SK-N-SH treated with all-trans-retinoic acid at 6 μM for 48 hours (cell line): ENCODE data around the gene DNASE1L2.
A peak's percentile ranks its signal among the peaks of the same experiment; 100 is the strongest.

Experiments
- ATAC-seq: fragments of 200-7000 bp; cut with Tn5 transposase; 3 replicates; pipeline ENCODE4 v1.9.1; 2020; ENCODE audit warnings: mild to moderate bottlenecking, moderate library complexity
- ARNTL ChIP-seq: fragments of 450-650 bp; formaldehyde crosslinking; IDR thresholded peaks from 2 replicates; pipeline ENCODE4 v1.5.0; 2020; ENCODE audit warnings: low read depth, mild to moderate bottlenecking, moderate library complexity, borderline replicate concordance
- CREB5 ChIP-seq: fragments of 250-450 bp; sonication (Bioruptor Pico); IDR thresholded peaks from 2 replicates; pipeline ENCODE4 v1.5.1; 2020; ENCODE audit warnings: low read depth, mild to moderate bottlenecking, moderate library complexity
- CSDC2 ChIP-seq: fragments of 250-450 bp; sonication (Bioruptor Pico); IDR thresholded peaks from 2 replicates; pipeline ENCODE4 v1.5.0; 2020; ENCODE audit warnings: mild to moderate bottlenecking, moderate library complexity
- ESRRG ChIP-seq: fragments of 250-450 bp; sonication (Bioruptor Pico); IDR thresholded peaks from 2 replicates; pipeline ENCODE4 v1.6.1; 2021; ENCODE audit warnings: mild to moderate bottlenecking
- GLIS3 ChIP-seq: fragments of 250-450 bp; sonication (Bioruptor Pico); IDR thresholded peaks from 2 replicates; pipeline ENCODE4 v1.5.0; 2020; ENCODE audit warnings: mild to moderate bottlenecking, moderate library complexity
- ISL1 ChIP-seq: fragments of 250-450 bp; sonication (Bioruptor Pico); IDR thresholded peaks from 2 replicates; pipeline ENCODE4 v2.1.2; 2022; ENCODE audit warnings: mild to moderate bottlenecking, moderate library complexity
- OSR1 ChIP-seq: fragments of 250-450 bp; sonication (Bioruptor Pico); IDR thresholded peaks from 2 replicates; pipeline ENCODE4 v1.8.0; 2022; ENCODE audit warnings: moderate library complexity, mild to moderate bottlenecking, inconsistent platforms
- PPARA ChIP-seq: fragments of 250-450 bp; sonication (Bioruptor Pico); IDR thresholded peaks from 2 replicates; pipeline ENCODE4 v1.5.0; 2020; ENCODE audit warnings: mild to moderate bottlenecking, borderline replicate concordance
- SNAI2 ChIP-seq: fragments of 250-450 bp; sonication (Bioruptor Pico); IDR thresholded peaks from 2 replicates; pipeline ENCODE4 v1.5.0; 2020; ENCODE audit warnings: mild to moderate bottlenecking, moderate library complexity
- TCF4 ChIP-seq: fragments of 250-450 bp; sonication (Bioruptor Pico); IDR thresholded peaks from 2 replicates; pipeline ENCODE4 v1.8.0; 2021; ENCODE audit warnings: mild to moderate bottlenecking, moderate library complexity, borderline replicate concordance
- TOX ChIP-seq: fragments of 250-450 bp; sonication (Bioruptor Pico); IDR thresholded peaks from 2 replicates; pipeline ENCODE4 v1.8.0; 2021; ENCODE audit warnings: mild to moderate bottlenecking, moderate library complexity, borderline replicate concordance
- TSHZ2 ChIP-seq: fragments of 250-450 bp; sonication (Bioruptor Pico); IDR thresholded peaks from 2 replicates; pipeline ENCODE4 v1.5.0; 2020; ENCODE audit warnings: mild to moderate bottlenecking, moderate library complexity
- ZFP3 ChIP-seq: fragments of 250-450 bp; sonication (Bioruptor Pico); IDR thresholded peaks from 2 replicates; pipeline ENCODE4 v1.5.0; 2020; ENCODE audit warnings: mild to moderate bottlenecking, moderate library complexity
- ZFP30 ChIP-seq: fragments of 450-650 bp; formaldehyde crosslinking; IDR thresholded peaks from 2 replicates; pipeline ENCODE4 v1.5.0; 2022; ENCODE audit warnings: mild to moderate bottlenecking, moderate library complexity
- ZNF565 ChIP-seq: fragments of 450-650 bp; formaldehyde crosslinking; conservative IDR thresholded peaks from 2 replicates; pipeline ENCODE4 v1.5.0; 2020; ENCODE audit warnings: low read depth, mild to moderate bottlenecking, moderate library complexity
- ZNF70 ChIP-seq: fragments of 450-650 bp; formaldehyde crosslinking; IDR thresholded peaks from 2 replicates; pipeline ENCODE4 v1.5.0; 2020; ENCODE audit warnings: mild to moderate bottlenecking, moderate library complexity
- ZNF8 ChIP-seq: fragments of 450-650 bp; formaldehyde crosslinking; IDR thresholded peaks from 2 replicates; pipeline ENCODE4 v1.5.0; 2020; ENCODE audit warnings: mild to moderate bottlenecking, moderate library complexity
- TF ChIP-seq, protein P1 (sequence below): fragments of 250-450 bp; sonication (Bioruptor Pico); IDR thresholded peaks from 2 replicates; pipeline ENCODE4 v1.5.1; 2021; ENCODE audit warnings: mild to moderate bottlenecking, moderate library complexity
- TF ChIP-seq, protein P2 (sequence below): fragments of 250-450 bp; sonication (Bioruptor Pico); IDR thresholded peaks from 2 replicates; pipeline ENCODE4 v1.8.0; 2020; ENCODE audit warnings: mild to moderate bottlenecking, moderate library complexity, borderline replicate concordance

Gene DNASE1L2

DNA sequence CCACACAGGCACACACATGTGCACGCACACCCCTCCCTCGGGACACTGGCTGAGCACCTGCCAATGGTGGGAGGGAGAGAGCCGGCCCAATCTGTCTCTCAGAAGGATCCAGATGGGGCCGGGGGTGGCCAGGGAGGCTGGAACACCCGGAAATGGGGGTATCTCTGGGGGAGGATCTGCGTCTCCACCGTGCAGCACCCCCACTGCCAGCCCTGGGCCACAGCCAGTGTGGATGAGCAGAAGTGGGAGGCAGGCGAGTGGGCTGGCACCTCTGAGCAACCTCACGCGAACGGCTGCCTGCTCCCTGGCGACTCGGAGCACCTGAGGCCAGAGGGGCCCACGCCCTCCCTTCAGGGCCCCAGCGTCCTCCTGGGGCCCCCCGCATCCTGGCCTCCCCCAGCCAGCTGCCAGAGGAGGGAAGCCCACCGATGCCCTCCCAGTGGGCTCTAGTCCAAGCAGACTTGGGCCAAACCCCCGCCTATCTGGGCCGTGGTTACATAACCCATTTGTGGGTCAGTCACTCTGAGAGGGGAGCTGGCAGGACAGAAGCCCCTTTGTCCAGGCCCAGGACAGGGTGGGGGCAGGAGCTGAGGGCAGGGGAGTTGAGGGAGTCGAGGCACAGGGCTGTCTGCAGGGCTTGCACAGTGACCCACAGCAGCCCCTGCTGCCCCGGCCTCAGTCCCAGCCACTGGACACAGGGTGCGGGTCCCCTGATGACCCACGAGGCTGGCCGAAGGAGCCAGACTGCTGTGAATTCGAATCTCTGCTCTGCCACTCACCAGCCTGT, 45.4 kb upstream of the DNASE1L2 start:
- ATAC-seq, result no peak
- TF ChIP-seq ZNF565, result no peak

GRCh38 chr16:2191446-2191706, 44.9 kb upstream of the DNASE1L2 start:
- ATAC-seq, result no peak

DNA sequence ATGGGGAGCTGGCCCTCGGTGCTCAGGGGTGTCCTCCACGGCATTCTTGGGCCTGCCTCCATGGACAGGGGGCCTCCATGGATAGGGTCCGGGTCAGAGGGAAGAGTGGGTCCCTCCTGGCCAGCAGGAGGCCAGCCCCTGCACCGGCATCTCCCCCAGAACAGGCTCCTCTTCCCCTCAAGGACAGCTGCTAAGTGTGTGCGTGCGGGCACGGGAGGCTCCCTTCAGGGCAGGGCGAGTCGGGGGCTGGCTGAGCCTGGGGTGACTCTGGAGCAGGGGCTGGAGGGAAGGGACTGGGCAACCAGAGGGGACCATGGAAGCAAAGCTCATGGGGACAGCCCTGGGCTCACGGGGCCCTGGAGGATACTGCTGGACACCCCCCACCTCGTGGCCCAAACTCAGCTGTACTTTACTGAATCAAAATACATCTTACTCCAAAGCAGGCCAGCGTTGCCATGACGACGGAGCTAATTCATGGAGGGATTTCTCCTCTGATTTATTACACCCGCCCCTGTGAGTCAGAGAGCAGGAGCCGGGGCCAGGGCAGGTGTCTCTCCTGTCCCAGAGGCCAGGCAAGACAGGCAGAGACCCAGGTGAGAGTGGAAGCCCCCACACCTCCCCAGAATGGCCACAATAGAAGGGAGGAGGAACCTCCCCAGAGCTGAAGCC, 41.9 kb upstream of the DNASE1L2 start:
- ATAC-seq, result peak; percentile 12
- TF ChIP-seq TOX (no peak), TSHZ2 (CRISPR knock-in tag) (no peak), ARNTL (CRISPR knock-in tag) (no peak), CREB5 (CRISPR knock-in tag) (no peak), GLIS3 (CRISPR knock-in tag) (no peak), SNAI2 (CRISPR knock-in tag) (no peak), OSR1 (CRISPR knock-in tag) (no peak), ZFP3 (CRISPR knock-in tag) (no peak), CSDC2 (CRISPR knock-in tag) (no peak), ZNF70 (CRISPR knock-in tag) (no peak), ZNF8 (CRISPR knock-in tag) (no peak), PPARA (CRISPR knock-in tag) (no peak)
- TF ChIP-seq, protein P1, sequence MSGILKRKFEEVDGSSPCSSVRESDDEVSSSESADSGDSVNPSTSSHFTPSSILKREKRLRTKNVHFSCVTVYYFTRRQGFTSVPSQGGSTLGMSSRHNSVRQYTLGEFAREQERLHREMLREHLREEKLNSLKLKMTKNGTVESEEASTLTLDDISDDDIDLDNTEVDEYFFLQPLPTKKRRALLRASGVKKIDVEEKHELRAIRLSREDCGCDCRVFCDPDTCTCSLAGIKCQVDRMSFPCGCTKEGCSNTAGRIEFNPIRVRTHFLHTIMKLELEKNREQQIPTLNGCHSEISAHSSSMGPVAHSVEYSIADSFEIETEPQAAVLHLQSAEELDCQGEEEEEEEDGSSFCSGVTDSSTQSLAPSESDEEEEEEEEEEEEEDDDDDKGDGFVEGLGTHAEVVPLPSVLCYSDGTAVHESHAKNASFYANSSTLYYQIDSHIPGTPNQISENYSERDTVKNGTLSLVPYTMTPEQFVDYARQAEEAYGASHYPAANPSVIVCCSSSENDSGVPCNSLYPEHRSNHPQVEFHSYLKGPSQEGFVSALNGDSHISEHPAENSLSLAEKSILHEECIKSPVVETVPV, result no peak

More at GRCh38 chr16:2191446-2191706, 44.9 kb upstream of the DNASE1L2 start:
- TF ChIP-seq ARNTL (CRISPR knock-in tag), result no peak
- no peak for TF ChIP-seq ZNF8 (CRISPR knock-in tag)
- no peak for TF ChIP-seq TCF4 (CRISPR knock-in tag)
- no peak for TF ChIP-seq GLIS3 (CRISPR knock-in tag)
- no peak for TF ChIP-seq CSDC2 (CRISPR knock-in tag)
- TF ChIP-seq TOX, result no peak
- no peak for TF ChIP-seq ZNF70 (CRISPR knock-in tag)
- TF ChIP-seq ZFP30 (CRISPR knock-in tag), result no peak
- TF ChIP-seq, protein P2, sequence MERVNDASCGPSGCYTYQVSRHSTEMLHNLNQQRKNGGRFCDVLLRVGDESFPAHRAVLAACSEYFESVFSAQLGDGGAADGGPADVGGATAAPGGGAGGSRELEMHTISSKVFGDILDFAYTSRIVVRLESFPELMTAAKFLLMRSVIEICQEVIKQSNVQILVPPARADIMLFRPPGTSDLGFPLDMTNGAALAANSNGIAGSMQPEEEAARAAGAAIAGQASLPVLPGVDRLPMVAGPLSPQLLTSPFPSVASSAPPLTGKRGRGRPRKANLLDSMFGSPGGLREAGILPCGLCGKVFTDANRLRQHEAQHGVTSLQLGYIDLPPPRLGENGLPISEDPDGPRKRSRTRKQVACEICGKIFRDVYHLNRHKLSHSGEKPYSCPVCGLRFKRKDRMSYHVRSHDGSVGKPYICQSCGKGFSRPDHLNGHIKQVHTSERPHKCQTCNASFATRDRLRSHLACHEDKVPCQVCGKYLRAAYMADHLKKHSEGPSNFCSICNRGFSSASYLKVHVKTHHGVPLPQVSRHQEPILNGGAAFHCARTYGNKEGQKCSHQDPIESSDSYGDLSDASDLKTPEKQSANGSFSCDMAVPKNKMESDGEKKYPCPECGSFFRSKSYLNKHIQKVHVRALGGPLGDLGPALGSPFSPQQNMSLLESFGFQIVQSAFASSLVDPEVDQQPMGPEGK (CRISPR knock-in tag), result no peak
- no peak for TF ChIP-seq ZFP3 (CRISPR knock-in tag)
- no peak for TF ChIP-seq SNAI2 (CRISPR knock-in tag)
- TF ChIP-seq, protein P1, result no peak
- no peak for TF ChIP-seq TSHZ2 (CRISPR knock-in tag)
- no peak for TF ChIP-seq ISL1 (CRISPR knock-in tag)
- no peak for TF ChIP-seq PPARA (CRISPR knock-in tag)
- TF ChIP-seq ESRRG, result no peak
